H1 (cell line): ENCODE measurements around the gene TMPRSS3. TPM values are rescaled to one million over a fixed set of nuclear protein-coding genes. Genes with fewer than 3 reads are reported as not detected.
"Not testable (repeated sequence)": the region's sequence is repeated elsewhere in the genome, so short reads cannot be mapped to it uniquely, and the experiment has no call there.

Experiments used
- CTCF ChIA-PET: fragments of 300-600 bp; sonication (Branson Sonifier 250); formaldehyde crosslinking; loops from one replicate; lab custom pipeline; 2021; ENCODE audit not compliant: partially characterized antibody; lab: Charles Lee
- POLR2A ChIA-PET: fragments of 300-600 bp; sonication (Branson Sonifier 250); formaldehyde crosslinking; loops from one replicate; lab custom pipeline; 2021; ENCODE audit warnings: inconsistent platforms; ENCODE audit not compliant: partially characterized antibody; lab: Charles Lee
- DNase-seq, 2 experiments: peaks; one replicate each; pipeline versions ENCODE4 v3.0.0 to v3.0.0-alpha.2; 2010 to 2022; ENCODE audit warnings: low spot score in 2 of 2, low read depth in 1 of 2, mixed read lengths in 1 of 2
- FAIRE-seq: peaks from 2 replicates; lab custom pipeline; 2011; peaks lifted over from hg19 to GRCh38; lab: Jason Lieb, UNC
- H2AFZ ChIP-seq: 2 replicates; pipeline ENCODE4 v1.8.1; 2012; ENCODE audit warnings: low read length, inconsistent platforms
- H2AK5ac ChIP-seq: 2 replicates; pipeline ENCODE4 v1.6.1; 2013; ENCODE audit warnings: low read depth, low read length
- H2BK120ac ChIP-seq: replicated peaks from 2 replicates; pipeline ENCODE3; 2013; ENCODE audit warnings: low read depth, low read length, inconsistent platforms
- H2BK12ac ChIP-seq: 2 replicates; pipeline ENCODE4 v1.6.1; 2013; ENCODE audit warnings: low read depth, low read length
- H2BK15ac ChIP-seq: 2 replicates; pipeline ENCODE4 v1.6.1; 2013; ENCODE audit warnings: low read length
- H2BK20ac ChIP-seq: 2 replicates; pipeline ENCODE4 v1.6.1; 2013; ENCODE audit warnings: low read length
- H2BK5ac ChIP-seq: 2 replicates; pipeline ENCODE4 v1.6.1; 2013; ENCODE audit warnings: low read depth, low read length
- H3K14ac ChIP-seq: 2 replicates; pipeline ENCODE4 v1.6.1; 2013; ENCODE audit warnings: inconsistent platforms; ENCODE audit not compliant: insufficient read length
- H3K18ac ChIP-seq: 2 replicates; pipeline ENCODE4 v1.6.1; 2013; ENCODE audit warnings: low read length; ENCODE audit errors: extremely low read depth
- H3K23ac ChIP-seq: 2 replicates; pipeline ENCODE4 v1.6.1; 2013; ENCODE audit warnings: inconsistent platforms; ENCODE audit not compliant: insufficient read length
- H3K23me2 ChIP-seq: 2 replicates; pipeline ENCODE4 v1.6.1; 2013; ENCODE audit warnings: low read depth, low read length
- H3K27ac ChIP-seq: 2 replicates; pipeline ENCODE4 v1.6.1; 2011; ENCODE audit warnings: low read depth, low read length, inconsistent platforms
- H3K27me3 ChIP-seq, 4 experiments: replicated peaks in 1 of 4; 1 replicate in 1 of 4; 2 replicates in 3 of 4; pipeline versions ENCODE4 v1.6.1 to v1.8.1; 2011 to 2013; ENCODE audit warnings: low read length in 3 of 4, mild to moderate bottlenecking in 3 of 4, inconsistent platforms in 2 of 4, mixed read lengths in 2 of 4, moderate library complexity in 1 of 4; ENCODE audit not compliant: control insufficient read depth in 3 of 4, insufficient read depth in 3 of 4; ENCODE audit errors: extremely low read depth in 1 of 4
- H3K36me3 ChIP-seq, 4 experiments: 2 replicates each; pipeline versions ENCODE4 v1.6.1 to v1.8.1; 2011 to 2013; ENCODE audit warnings: mild to moderate bottlenecking in 4 of 4, low read length in 3 of 4, moderate library complexity in 2 of 4, control low read depth in 1 of 4, inconsistent platforms in 1 of 4; ENCODE audit not compliant: insufficient read depth in 4 of 4, control insufficient read depth in 2 of 4
- H3K4ac ChIP-seq: replicated peaks from 2 replicates; pipeline ENCODE3; 2013; ENCODE audit warnings: low read length, low read depth, mixed read lengths, inconsistent platforms; ENCODE audit not compliant: insufficient read length
- H3K4me1 ChIP-seq, 4 experiments: replicated peaks in 1 of 4; 1 replicate in 1 of 4; 2 replicates in 3 of 4; pipeline versions ENCODE4 v1.6.1 to v1.8.1; 2011 to 2013; ENCODE audit warnings: low read length in 3 of 4, inconsistent platforms in 2 of 4, mixed read lengths in 1 of 4; ENCODE audit not compliant: insufficient read depth in 4 of 4, control insufficient read depth in 3 of 4
- H3K4me2 ChIP-seq, 2 experiments: 2 replicates each; pipeline versions ENCODE4 v1.6.1 to v1.8.1; 2011 to 2013; ENCODE audit warnings: low read depth in 2 of 2, low read length in 2 of 2, control low read depth in 1 of 2, inconsistent platforms in 1 of 2, mild to moderate bottlenecking in 1 of 2; ENCODE audit not compliant: insufficient read depth in 1 of 2
- H3K4me3 ChIP-seq, 4 experiments: fragments of 200-600, 300-600 bp in 1 of 4; sonication (generic), shearing (Covaris generic), sonication (Bioruptor Twin) in 1 of 4; 2 replicates each; pipeline versions ENCODE4 v1.5.1 to v1.8.1; 2011 to 2016; ENCODE audit warnings: low read length in 4 of 4, low read depth in 3 of 4, control low read depth in 2 of 4, inconsistent platforms in 2 of 4, mild to moderate bottlenecking in 2 of 4, mixed read lengths in 1 of 4, moderate library complexity in 1 of 4; ENCODE audit not compliant: insufficient read depth in 2 of 4; ENCODE audit errors: extremely low read depth in 1 of 4
- H3K56ac ChIP-seq: replicated peaks from 2 replicates; pipeline ENCODE3; 2013; ENCODE audit warnings: low read depth, mild to moderate bottlenecking, mixed read lengths, low read length, inconsistent platforms; ENCODE audit not compliant: insufficient read length
- H3K79me1 ChIP-seq: 2 replicates; pipeline ENCODE4 v1.6.1; 2013; ENCODE audit warnings: low read depth, low read length, control low read depth
- H3K79me2 ChIP-seq, 2 experiments: 2 replicates each; pipeline versions ENCODE4 v1.6.1 to v1.8.1; 2012 to 2013; ENCODE audit warnings: low read length in 2 of 2, mild to moderate bottlenecking in 2 of 2, inconsistent platforms in 1 of 2; ENCODE audit not compliant: insufficient read depth in 2 of 2, control insufficient read depth in 1 of 2
- H3K9ac ChIP-seq, 4 experiments: replicated peaks in 1 of 4; 1 replicate in 1 of 4; 2 replicates in 3 of 4; pipeline versions ENCODE4 v1.6.1 to v1.8.1; 2011 to 2013; ENCODE audit warnings: low read depth in 3 of 4, low read length in 3 of 4, control low read depth in 2 of 4, mild to moderate bottlenecking in 2 of 4, moderate library complexity in 2 of 4, inconsistent platforms in 1 of 4; ENCODE audit errors: extremely low read depth in 1 of 4
- H3K9me3 ChIP-seq, 2 experiments: 2 replicates each; pipeline versions ENCODE4 v1.6.1 to v1.8.1; 2012 to 2013; ENCODE audit warnings: mild to moderate bottlenecking in 2 of 2, moderate library complexity in 2 of 2, control low read depth in 1 of 2, inconsistent platforms in 1 of 2, low read depth in 1 of 2, low read length in 1 of 2, mixed read lengths in 1 of 2; ENCODE audit not compliant: insufficient read depth in 2 of 2
- H4K20me1 ChIP-seq, 2 experiments: replicated peaks in 1 of 2; 2 replicates each; pipeline versions ENCODE3 to v1.8.1; 2011 to 2013; ENCODE audit warnings: inconsistent platforms in 2 of 2, low read length in 2 of 2, mild to moderate bottlenecking in 1 of 2; ENCODE audit not compliant: insufficient read depth in 2 of 2, control insufficient read depth in 1 of 2
- H4K5ac ChIP-seq: 2 replicates; pipeline ENCODE4 v1.6.1; 2013; ENCODE audit warnings: low read length, low read depth, mixed read lengths, inconsistent platforms; ENCODE audit not compliant: insufficient read length
- H4K8ac ChIP-seq: 2 replicates; pipeline ENCODE4 v1.8.0; 2013; ENCODE audit warnings: mild to moderate bottlenecking, moderate library complexity, low read length, inconsistent platforms; ENCODE audit not compliant: insufficient read depth; ENCODE audit errors: extremely low read depth
- H4K91ac ChIP-seq: replicated peaks from 2 replicates; pipeline ENCODE3; 2013; ENCODE audit warnings: low read length, mixed read lengths, inconsistent platforms; ENCODE audit not compliant: insufficient read length
- WGBS, 2 experiments: shearing (Covaris generic) in 1 of 2; methylation state at CpG; one replicate each; pipeline versions ENCODE4 v1.1.6 to v1.1.7; 2013 to 2015; ENCODE audit warnings: low lambda C conversion rate in 2 of 2, mixed read lengths in 2 of 2, inconsistent platforms in 1 of 2, low coverage in 1 of 2, missing lambda C conversion rate in 1 of 2; ENCODE audit not compliant: insufficient replicate concordance in 2 of 2, insufficient coverage in 1 of 2, insufficient read length in 1 of 2; ENCODE audit errors: extremely low coverage in 1 of 2, missing lambda C conversion rate in 1 of 2; 5-methylcytosine and 5-hydroxymethylcytosine counted together
- polyA plus RNA-seq, 7 experiments: library from polyadenylated mRNA; depleted of rRNA in 3 of 7; stranded (reverse) in 5 of 7; unstranded in 2 of 7; fragments of >200 nt in 5 of 7; fragments of 200-250 nt in 2 of 7; gene quantifications; 1 replicate in 5 of 7; 2 replicates in 1 of 7; 4 replicates in 1 of 7; pipeline versions ENCODE4 v1.2.1 to v1.2.3, GENCODE V29; 2011 to 2013; ENCODE audit warnings: missing spikeins in 2 of 7, mixed read lengths in 2 of 7
- total RNA-seq: library from RNA; stranded (reverse); fragmentation: NEBNext Ultra II Directional; extraction: Animal tissue kit (Norgen Biotek cat#: 25700); gene quantifications from 2 replicates; pipeline ENCODE4 v1.2.1, GENCODE V29; 2021

Gene TMPRSS3
- total and polyA plus RNA-seq, 2 of the 8 experiments (the other 6 are each of a cell fraction or from before 2014, with no cell fraction given), result 0.38 TPM; not detected in 1

- H3K4me3 ChIP-seq, H3K79me1 ChIP-seq, H4K20me1 ChIP-seq, H3K4ac ChIP-seq, H2BK5ac ChIP-seq, H3K56ac ChIP-seq, H3K14ac ChIP-seq, H2BK15ac ChIP-seq, H3K36me3 ChIP-seq, H3K23ac ChIP-seq, H3K23me2 ChIP-seq, H3K4me2 ChIP-seq, H3K27ac ChIP-seq, H3K9me3 ChIP-seq, POLR2A ChIA-PET, H2BK12ac ChIP-seq, FAIRE-seq, H2BK120ac ChIP-seq, H2AFZ ChIP-seq, H4K5ac ChIP-seq, H2AK5ac ChIP-seq, H4K8ac ChIP-seq, H3K18ac ChIP-seq, H4K91ac ChIP-seq, H3K79me2 ChIP-seq, H2BK20ac ChIP-seq, H3K27me3 ChIP-seq, H3K4me1 ChIP-seq, H3K9ac ChIP-seq, DNase-seq: not testable (repeated sequence)
- CTCF ChIA-PET, result interaction anchor here (0.8 kb wide), 1 partner anchor 42 kb away, joined by 3 read pairs; no protein-coding TSS in a partner anchor
- 86% methylated on average over 5 of the region's 5 CpGs; no CpG with 5 or more reads in 1 of the 2 experiments for WGBS, 2 experiments
Measured at GRCh38 chr21:42408718-42409117, 12.9 kb upstream of the TMPRSS3 start.
